ENCODE data around the gene HRAS. TPM values are rescaled to one million over a fixed set of nuclear protein-coding genes. Genes with fewer than 3 reads are reported as not detected.

HRAS gene
- total RNA-seq, 1 donor from 2014 or later = 63.2 TPM

DNA sequence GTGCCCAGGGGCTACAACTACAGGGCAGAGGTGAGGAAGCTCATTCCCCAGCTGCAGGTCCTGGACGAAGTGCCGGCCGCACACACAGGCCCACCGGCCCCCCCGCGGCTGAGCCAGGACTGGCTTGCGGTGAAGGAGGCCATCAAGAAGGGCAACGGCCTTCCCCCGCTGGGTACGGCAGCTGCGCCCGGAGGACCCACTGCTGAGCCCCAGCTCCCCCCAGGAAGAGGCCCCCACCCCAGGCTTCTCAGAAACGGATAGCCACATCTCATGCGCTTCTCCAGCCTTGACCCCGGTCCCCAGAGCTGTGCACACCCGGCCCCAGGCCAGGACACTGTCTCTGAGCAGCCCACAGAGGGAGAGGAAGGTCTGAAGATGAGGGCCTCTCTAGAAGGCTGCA is 15.8 kb upstream of the HRAS start:
- no peak for DNase-seq (ENCODE audit: low read depth)
- TF ChIP-seq, protein P1, sequence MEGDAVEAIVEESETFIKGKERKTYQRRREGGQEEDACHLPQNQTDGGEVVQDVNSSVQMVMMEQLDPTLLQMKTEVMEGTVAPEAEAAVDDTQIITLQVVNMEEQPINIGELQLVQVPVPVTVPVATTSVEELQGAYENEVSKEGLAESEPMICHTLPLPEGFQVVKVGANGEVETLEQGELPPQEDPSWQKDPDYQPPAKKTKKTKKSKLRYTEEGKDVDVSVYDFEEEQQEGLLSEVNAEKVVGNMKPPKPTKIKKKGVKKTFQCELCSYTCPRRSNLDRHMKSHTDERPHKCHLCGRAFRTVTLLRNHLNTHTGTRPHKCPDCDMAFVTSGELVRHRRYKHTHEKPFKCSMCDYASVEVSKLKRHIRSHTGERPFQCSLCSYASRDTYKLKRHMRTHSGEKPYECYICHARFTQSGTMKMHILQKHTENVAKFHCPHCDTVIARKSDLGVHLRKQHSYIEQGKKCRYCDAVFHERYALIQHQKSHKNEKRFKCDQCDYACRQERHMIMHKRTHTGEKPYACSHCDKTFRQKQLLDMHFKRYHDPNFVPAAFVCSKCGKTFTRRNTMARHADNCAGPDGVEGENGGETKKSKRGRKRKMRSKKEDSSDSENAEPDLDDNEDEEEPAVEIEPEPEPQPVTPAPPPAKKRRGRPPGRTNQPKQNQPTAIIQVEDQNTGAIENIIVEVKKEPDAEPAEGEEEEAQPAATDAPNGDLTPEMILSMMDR (conservative IDR thresholded peaks at IDR 0.05; ENCODE audit: low read depth, low read length) = no peak
- no peak overlapping the region for H3K4me3 ChIP-seq (ENCODE audit: low read depth, low read length)

DNA sequence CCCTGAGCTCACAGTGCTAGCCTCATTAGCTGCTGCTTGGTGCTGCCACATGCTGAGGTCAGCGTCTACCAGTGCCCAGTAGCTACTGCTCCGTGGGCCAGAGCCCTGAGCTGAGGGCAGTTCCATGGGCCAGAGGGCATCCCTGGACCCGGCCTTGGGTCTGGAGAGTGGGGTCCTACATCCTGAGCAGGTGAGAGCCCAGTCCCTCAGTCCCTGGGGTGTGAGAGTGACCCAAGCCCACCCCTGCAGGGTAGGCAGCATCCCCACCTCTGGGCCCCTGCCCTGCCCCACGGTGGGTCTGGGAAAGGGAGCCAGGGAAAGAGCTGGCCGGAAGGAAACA is 15.3 kb upstream of the HRAS start:
- H3K4me3 ChIP-seq (ENCODE audit: low read depth, low read length) = no peak overlapping the region
- DNase-seq (ENCODE audit: low read depth) = no peak
- TF ChIP-seq, protein P1 (conservative IDR thresholded peaks at IDR 0.05; ENCODE audit: low read depth, low read length) = no peak

DNA sequence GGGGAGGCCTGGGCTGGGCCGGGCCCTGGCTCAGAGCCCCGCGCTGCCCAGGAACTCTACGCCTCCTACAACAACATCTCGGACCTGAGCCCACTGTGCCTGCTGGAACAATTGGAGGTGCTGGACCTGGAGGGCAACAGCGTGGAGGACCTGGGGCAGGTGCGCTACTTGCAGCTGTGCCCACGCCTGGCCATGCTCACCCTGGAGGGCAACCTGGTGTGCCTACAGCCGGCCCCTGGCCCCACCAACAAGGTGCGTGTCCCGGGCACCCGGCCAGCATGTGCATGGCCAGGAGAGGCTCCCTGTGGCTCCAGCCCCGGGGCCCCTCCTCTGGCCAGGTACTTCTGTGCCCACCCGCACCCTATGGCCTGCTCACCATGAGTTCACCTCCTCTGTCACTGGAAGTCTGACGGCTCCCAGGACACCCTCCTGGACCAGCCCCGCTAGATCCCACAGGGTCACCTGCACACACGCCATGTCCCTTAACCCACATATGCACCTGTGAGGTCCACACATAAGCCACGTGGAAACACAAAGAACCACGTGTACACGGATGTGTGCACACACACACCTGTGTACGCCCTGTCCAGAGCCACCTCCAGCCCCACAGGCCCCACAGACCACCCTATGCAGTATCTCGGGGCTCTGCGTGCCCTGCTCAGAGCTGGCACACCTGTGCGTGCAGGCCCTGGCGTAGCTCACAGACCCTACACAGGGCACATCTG is 14.8 kb upstream of the HRAS start:
- H3K4me3 ChIP-seq (ENCODE audit: low read depth, low read length) = no peak overlapping the region
- no peak for DNase-seq (ENCODE audit: low read depth)
- TF ChIP-seq, protein P1 (conservative IDR thresholded peaks at IDR 0.05; ENCODE audit: low read depth, low read length) = no peak

DNA sequence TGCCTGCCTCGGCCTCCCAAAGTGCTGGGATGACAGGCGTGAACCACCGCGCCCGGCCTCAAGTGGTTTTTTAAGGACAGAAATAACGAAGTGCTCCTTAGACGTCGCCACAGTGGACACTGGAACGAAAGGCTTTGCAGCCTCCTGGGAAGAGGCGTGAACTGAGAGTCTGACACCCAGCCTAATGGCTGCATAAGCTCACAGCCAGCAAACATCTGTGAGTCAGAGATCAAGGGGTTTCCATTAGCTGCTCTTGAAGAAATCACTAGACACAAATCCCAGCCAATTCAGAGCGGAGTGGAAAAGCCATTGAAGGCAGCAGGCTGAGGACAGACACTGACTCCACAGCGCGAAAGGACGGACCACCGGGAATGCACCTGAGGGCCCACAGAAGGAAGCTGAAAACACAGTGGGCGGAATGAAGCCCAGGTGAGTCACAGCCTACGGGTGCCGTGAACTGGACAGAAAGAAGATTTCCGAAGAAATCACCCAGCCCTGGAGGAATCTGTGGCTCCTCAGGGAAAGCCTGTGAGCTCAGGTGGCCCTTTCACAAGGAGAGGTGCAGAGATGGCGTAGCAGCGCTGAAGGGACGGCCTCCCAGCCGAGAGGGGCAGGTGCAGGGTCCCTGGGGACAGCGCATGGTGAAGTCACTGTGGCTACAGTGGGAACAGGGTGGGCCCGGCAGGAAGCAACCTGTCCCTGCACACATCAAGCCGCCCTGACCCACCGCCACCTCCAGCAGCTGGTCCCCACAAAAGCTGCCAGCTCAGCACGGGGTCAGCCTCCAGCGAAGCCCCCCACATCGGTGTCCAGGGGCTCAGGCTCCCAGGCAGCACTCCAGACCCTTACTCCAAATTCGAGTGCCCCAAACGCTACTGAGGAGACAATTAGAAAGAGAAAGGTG is 13.6 kb upstream of the HRAS start:
- DNase-seq (ENCODE audit: low read depth) = no peak
- H3K4me3 ChIP-seq (ENCODE audit: low read depth, low read length) = no peak overlapping the region
- TF ChIP-seq, protein P1 (conservative IDR thresholded peaks at IDR 0.05; ENCODE audit: low read depth, low read length) = no peak

DNA sequence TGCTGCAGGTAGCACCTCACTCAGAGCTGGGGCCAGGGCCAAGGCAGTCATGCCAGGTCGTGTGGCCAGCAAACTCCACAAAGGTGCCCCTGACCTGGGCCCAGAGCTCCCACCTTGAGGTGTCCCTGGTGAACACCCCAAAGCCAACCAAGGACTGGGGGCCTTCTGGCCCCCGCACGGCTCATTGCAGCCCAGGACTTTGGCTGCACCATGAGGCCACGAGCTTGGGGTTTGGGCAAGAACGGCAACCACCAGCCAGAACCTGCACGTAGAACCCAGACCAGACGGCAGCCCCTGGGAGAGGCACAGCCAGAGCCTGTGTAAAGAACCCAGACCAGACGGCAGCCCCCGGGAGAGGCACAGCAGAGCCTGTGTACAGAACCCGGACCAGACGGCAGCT is 9.8 kb upstream of the HRAS start:
- no peak overlapping the region for H3K4me3 ChIP-seq (ENCODE audit: low read depth, low read length)
- DNase-seq (ENCODE audit: low read depth) = no peak
- TF ChIP-seq, protein P1 (conservative IDR thresholded peaks at IDR 0.05; ENCODE audit: low read depth, low read length) = no peak

DNA sequence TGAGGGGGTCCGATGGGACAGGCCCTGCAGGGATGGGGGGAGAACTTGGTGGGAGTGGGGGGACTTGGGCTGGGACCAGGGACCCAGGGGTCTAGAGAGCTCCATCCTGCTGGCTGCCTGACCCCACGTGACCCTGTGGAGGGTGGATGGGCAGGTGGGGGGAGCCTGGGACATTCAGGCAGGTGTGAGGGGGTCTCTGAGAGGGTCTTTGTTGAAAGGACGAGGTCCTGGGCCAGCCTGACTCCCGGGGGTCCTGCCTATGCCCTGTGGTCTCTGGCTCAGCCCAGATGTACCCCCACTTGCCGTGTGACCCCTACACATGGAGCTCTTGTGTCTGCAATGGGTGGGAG is 9.4 kb upstream of the HRAS start:
- TF ChIP-seq, protein P1 (conservative IDR thresholded peaks at IDR 0.05; ENCODE audit: low read depth, low read length) = no peak
- DNase-seq (ENCODE audit: low read depth) = no peak
- no peak overlapping the region for H3K4me3 ChIP-seq (ENCODE audit: low read depth, low read length)

Data from epithelial cell of proximal tubule (primary cell).